Right lobe of liver (tissue), 4 donors: ENCODE results near the gene IGDCC3.

Experiments
- CTCF ChIP-seq, 4 donors: fragments of 200-600 bp in 3 of 4; fragments of 450-650 bp in 1 of 4; IDR thresholded peaks; one replicate each; pipeline versions ENCODE4 v1.5.1 to v1.8.0; 2016 to 2022; ENCODE audit warnings: antibody characterized with exemption in 4 of 4, mild to moderate bottlenecking in 2 of 4
- POLR2A ChIP-seq: fragments of 450-650 bp; IDR thresholded peaks from one replicate; pipeline ENCODE4 v1.6.1; 2017; ENCODE audit warnings: antibody characterized with exemption, mild to moderate bottlenecking
- donor health status: DM: no; HTN: no; CAD: no.
- donor health status: DM: no; HTN: no; CAD: no.
- donor health status: DM: no; HTN: yes; CAD: no.

DNA sequence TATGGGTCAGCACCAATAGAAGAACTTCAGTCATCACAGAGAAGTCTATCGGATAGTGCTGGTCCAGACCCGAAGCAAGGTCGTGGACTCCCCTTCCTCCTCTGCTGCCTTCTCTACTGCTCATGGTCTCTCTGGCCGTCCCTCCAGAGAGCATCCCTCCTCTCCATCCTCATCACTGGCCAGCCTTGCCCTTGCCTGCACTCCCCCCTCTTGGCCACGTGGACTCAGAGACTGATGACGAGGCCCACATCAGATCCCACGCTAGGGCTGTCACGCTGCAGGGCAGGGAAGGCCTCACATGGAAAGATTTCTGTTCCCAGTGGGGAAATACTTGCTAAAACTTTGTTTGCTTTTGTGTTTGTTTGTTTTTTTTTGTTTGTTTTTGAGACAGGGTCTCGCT, 35.3 kb downstream of the IGDCC3 start:
- no peak for TF ChIP-seq CTCF (IDR thresholded peaks at IDR 0.05)
- no peak for TF ChIP-seq POLR2A
